GM18508 (cell line): ENCODE results near the gene KLHL6.
"Not testable (repeated sequence)": the region's sequence is repeated elsewhere in the genome, so short reads cannot be mapped to it uniquely, and the experiment has no call there.

Experiments
- ATAC-seq: cut with Tn5 transposase; IDR thresholded peaks from one replicate; pipeline ENCODE4 v1.9.1; 2021; ENCODE audit warnings: moderate number of reproducible peaks; ENCODE audit not compliant: insufficient read depth, unreplicated experiment

The KLHL6 gene

GRCh38 chr3:183490211-183490601 is 65.3 kb downstream of the KLHL6 start:
- no peak for ATAC-seq

GRCh38 chr3:183489455-183490210 is 65.9 kb downstream of the KLHL6 start:
- no peak for ATAC-seq

- no peak for ATAC-seq
Observed at GRCh38 chr3:183488343-183488742, 67.2 kb downstream of the KLHL6 start.

- ATAC-seq: no peak
Observed at GRCh38 chr3:183487896-183488295, 67.6 kb downstream of the KLHL6 start.

- ATAC-seq: no peak
Observed at GRCh38 chr3:183487016-183487415, 68.5 kb downstream of the KLHL6 start.

- ATAC-seq: no peak
Observed at GRCh38 chr3:183486472-183486871, 69.0 kb downstream of the KLHL6 start.

- no peak for ATAC-seq
Observed at GRCh38 chr3:183485585-183485984, 69.9 kb downstream of the KLHL6 start.

GRCh38 chr3:183485093-183485492 is 70.4 kb downstream of the KLHL6 start:
- no peak for ATAC-seq

- ATAC-seq: no peak
Observed at GRCh38 chr3:183484431-183485075, 71.0 kb downstream of the KLHL6 start.

GRCh38 chr3:183481582-183481981 is 73.9 kb downstream of the KLHL6 start:
- no peak for ATAC-seq

GRCh38 chr3:183478501-183478900 is 77.0 kb downstream of the KLHL6 start:
- ATAC-seq: no peak

- no peak for ATAC-seq
Observed at GRCh38 chr3:183477801-183478456, 77.6 kb downstream of the KLHL6 start.

GRCh38 chr3:183475764-183476162 is 79.7 kb downstream of the KLHL6 start:
- not testable (repeated sequence) for ATAC-seq

- no peak for ATAC-seq
Observed at GRCh38 chr3:183475016-183475763, 80.3 kb downstream of the KLHL6 start.

- ATAC-seq: no peak
Observed at GRCh38 chr3:183473969-183474368, 81.5 kb downstream of the KLHL6 start.

GRCh38 chr3:183472155-183472554 is 83.4 kb downstream of the KLHL6 start:
- ATAC-seq: no peak

- no peak for ATAC-seq
Observed at GRCh38 chr3:183468424-183468823, 87.1 kb downstream of the KLHL6 start.

- ATAC-seq: no peak
Observed at GRCh38 chr3:183466575-183466974, 88.9 kb downstream of the KLHL6 start.

GRCh38 chr3:183465710-183466109 is 89.8 kb downstream of the KLHL6 start:
- ATAC-seq: not testable (repeated sequence)

GRCh38 chr3:183464480-183464879 is 91.0 kb downstream of the KLHL6 start:
- ATAC-seq: no peak
